GM23338 (cell line): ENCODE measurements around the gene PASK. TPM values are rescaled to one million over a fixed set of nuclear protein-coding genes. Genes with fewer than 3 reads are reported as not detected.

Experiments
- ATAC-seq: fragments of 200-7000 bp; cut with Tn5 transposase; 3 replicates; pipeline ENCODE4 v1.9.1; 2020
- DNase-seq: peaks from one replicate; pipeline ENCODE4 v3.0.0-alpha.2; 2015; ENCODE audit warnings: low spot score
- H2AFZ ChIP-seq: fragments of 200-600 bp; sonication (generic); 2 replicates; pipeline ENCODE4 v1.8.0; 2016; ENCODE audit warnings: antibody characterized with exemption, mild to moderate bottlenecking, moderate library complexity
- H3F3A ChIP-seq: fragments of 200-600 bp; sonication (generic); replicated peaks from 2 replicates; pipeline ENCODE4 v1.8.0; 2017; ENCODE audit warnings: antibody characterized with exemption, mixed run types, low read depth
- H3K27ac ChIP-seq: fragments of 200-600 bp; sonication (generic); 2 replicates; pipeline ENCODE4 v1.6.1; 2016; ENCODE audit warnings: low read depth
- H3K27me3 ChIP-seq: fragments of 200-600 bp; sonication (generic); 2 replicates; pipeline ENCODE4 v1.8.0; 2016; ENCODE audit warnings: mild to moderate bottlenecking, mixed run types, moderate library complexity; ENCODE audit not compliant: insufficient read depth
- H3K36me3 ChIP-seq: fragments of 200-600 bp; sonication (generic); 2 replicates; pipeline ENCODE4 v1.8.0; 2016; ENCODE audit warnings: mild to moderate bottlenecking; ENCODE audit not compliant: insufficient read depth
- H3K4me1 ChIP-seq: fragments of 200-600 bp; sonication (generic); 2 replicates; pipeline ENCODE4 v1.8.0; 2016; ENCODE audit warnings: mild to moderate bottlenecking, moderate library complexity; ENCODE audit not compliant: insufficient read depth
- H3K4me2 ChIP-seq: fragments of 200-600 bp; sonication (generic); 2 replicates; pipeline ENCODE4 v1.7.1; 2017; ENCODE audit warnings: mixed run types
- H3K4me3 ChIP-seq: fragments of 200-600 bp; sonication (generic); 2 replicates; pipeline ENCODE4 v1.6.1; 2016; ENCODE audit warnings: mixed run types
- H3K79me2 ChIP-seq: fragments of 200-600 bp; sonication (generic); replicated peaks from 2 replicates; pipeline ENCODE4 v1.8.0; 2017; ENCODE audit warnings: mild to moderate bottlenecking; ENCODE audit not compliant: insufficient read depth
- H3K9me2 ChIP-seq: fragments of 200-600 bp; sonication (generic); 2 replicates; pipeline ENCODE4 v1.8.0; 2017; ENCODE audit not compliant: insufficient read depth
- H4K20me1 ChIP-seq: fragments of 200-600 bp; sonication (generic); replicated peaks from 2 replicates; pipeline ENCODE4 v1.8.0; 2017; ENCODE audit warnings: mild to moderate bottlenecking; ENCODE audit not compliant: insufficient read depth
- H3K27ac Mint-ChIP-seq: 2 replicates; pipeline ENCODE4 v1.8.0; 2020; ENCODE audit warnings: inconsistent platforms, mild to moderate bottlenecking, moderate library complexity, mixed read lengths
- H3K27me3 Mint-ChIP-seq: 3 replicates; pipeline ENCODE4 v1.8.0; 2022; ENCODE audit warnings: low read depth, mild to moderate bottlenecking, moderate library complexity, mixed read lengths, inconsistent platforms; ENCODE audit not compliant: insufficient read depth, poor library complexity
- H3K36me3 Mint-ChIP-seq: 3 replicates; pipeline ENCODE4 v1.8.0; 2021; ENCODE audit warnings: low read depth, mild to moderate bottlenecking, inconsistent platforms, moderate library complexity, mixed read lengths
- H3K4me1 Mint-ChIP-seq: 3 replicates; pipeline ENCODE4 v1.8.0; 2020; ENCODE audit warnings: mild to moderate bottlenecking, inconsistent platforms, mixed read lengths
- H3K4me3 Mint-ChIP-seq: 3 replicates; pipeline ENCODE4 v1.8.0; 2021; ENCODE audit warnings: moderate library complexity, mild to moderate bottlenecking, inconsistent platforms, mixed read lengths
- H3K9me3 Mint-ChIP-seq: 3 replicates; pipeline ENCODE4 v1.8.0; 2020; ENCODE audit warnings: moderate library complexity, mild to moderate bottlenecking, inconsistent platforms, mixed read lengths
- CREB1 ChIP-seq: fragments of 250-450 bp; sonication (Bioruptor Pico); IDR thresholded peaks from 2 replicates; pipeline ENCODE4 v1.5.0; 2020; ENCODE audit warnings: low read depth, mild to moderate bottlenecking, moderate library complexity
- EZH2 ChIP-seq: fragments of 200-600 bp; sonication (generic); IDR thresholded peaks from one replicate; pipeline ENCODE4 v1.8.0; 2017; ENCODE audit warnings: antibody characterized with exemption, mild to moderate bottlenecking, low read depth; ENCODE audit not compliant: unreplicated experiment
- EZH2phosphoT487 ChIP-seq: fragments of 200-600 bp; sonication (generic); IDR thresholded peaks from one replicate; pipeline ENCODE4 v1.8.1; 2018; ENCODE audit warnings: antibody characterized with exemption; ENCODE audit not compliant: unreplicated experiment
- JUNB ChIP-seq: IDR thresholded peaks from one replicate; pipeline ENCODE4 v1.6.1; 2016; ENCODE audit warnings: antibody characterized with exemption; ENCODE audit not compliant: unreplicated experiment
- NANOG ChIP-seq: IDR thresholded peaks from 2 replicates; pipeline ENCODE4 v1.6.1; 2016; ENCODE audit warnings: antibody characterized with exemption, borderline replicate concordance
- REST ChIP-seq: IDR thresholded peaks from one replicate; pipeline ENCODE4 v1.6.1; 2018; ENCODE audit warnings: antibody characterized with exemption; ENCODE audit not compliant: unreplicated experiment
- STAT1 ChIP-seq: IDR thresholded peaks from one replicate; pipeline ENCODE4 v1.6.1; 2016; ENCODE audit warnings: antibody characterized with exemption; ENCODE audit not compliant: unreplicated experiment
- ZNF331 ChIP-seq: fragments of 250-450 bp; sonication (Bioruptor Pico); IDR thresholded peaks from 2 replicates; pipeline ENCODE4 v1.5.0; 2020; ENCODE audit warnings: low read depth, mild to moderate bottlenecking, moderate library complexity
- polyA plus RNA-seq: library from polyadenylated mRNA; unstranded; fragments of >200 nt; fragmentation: Nextera tagmentation; extraction: Ambion mirVana; gene quantifications from 2 replicates; pipeline ENCODE4 v1.2.1, GENCODE V29; 2016
- total RNA-seq: library from RNA; depleted of rRNA; stranded (reverse); fragments of >200 nt; shearing (Covaris generic); gene quantifications from 2 replicates; pipeline ENCODE4 v1.2.3, GENCODE V29; 2014
- TF ChIP-seq, protein P1 (sequence below): fragments of 250-450 bp; sonication (Bioruptor Pico); IDR thresholded peaks from 2 replicates; pipeline ENCODE4 v1.5.0; 2020; ENCODE audit warnings: mild to moderate bottlenecking, moderate library complexity
- TF ChIP-seq, protein P2 (sequence below), 2 experiments: fragments of 200-600 bp in 1 of 2; sonication (generic) in 1 of 2; conservative IDR thresholded peaks; 2 replicates each; pipeline versions ENCODE4 v1.5.1 to v1.6.1; 2016 to 2017; ENCODE audit warnings: antibody characterized with exemption in 2 of 2, low read depth in 2 of 2, mild to moderate bottlenecking in 2 of 2, moderate library complexity in 1 of 2

Gene PASK
- total and polyA plus RNA-seq, 2 experiments from 2014 or later = 12.5 to 38.4 TPM

DNA sequence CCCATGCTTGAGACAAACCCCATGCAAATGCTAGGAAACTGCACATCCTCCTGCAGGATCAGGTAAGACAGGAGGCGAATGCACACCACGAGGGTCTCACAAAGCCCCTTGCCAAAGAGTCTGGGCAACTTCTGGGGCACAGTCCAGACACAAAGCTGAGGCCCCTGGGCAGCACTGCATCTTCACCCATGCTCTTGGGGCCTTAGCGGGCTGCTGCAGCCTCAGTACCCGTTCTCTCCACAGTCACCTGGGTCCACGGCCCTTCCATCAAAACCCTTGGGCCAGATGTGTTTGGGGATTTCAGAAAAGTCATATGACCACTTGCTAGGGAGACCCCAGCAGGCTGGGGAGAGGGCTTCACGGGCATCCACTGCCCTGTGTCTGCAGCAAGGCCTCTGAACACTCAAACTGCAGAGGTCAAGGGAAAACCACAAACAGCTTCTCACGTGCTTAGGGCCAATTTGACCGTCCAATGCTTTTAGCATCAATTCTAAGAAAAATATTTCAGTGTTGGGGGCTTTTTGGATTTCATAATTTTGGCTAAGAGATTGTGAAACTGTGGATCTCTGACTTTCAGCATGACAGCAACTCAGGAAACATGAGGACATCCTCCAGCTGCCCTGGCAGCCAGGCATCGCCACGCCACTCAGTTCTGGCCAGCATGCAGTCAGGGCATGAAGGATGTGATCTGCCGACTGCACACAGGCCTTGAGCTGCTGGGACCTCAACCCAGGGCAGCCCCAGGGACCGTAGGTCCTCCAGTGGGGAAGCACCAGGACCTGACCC, 20.0 kb downstream of the PASK start (continued):
- TF ChIP-seq, protein P1, sequence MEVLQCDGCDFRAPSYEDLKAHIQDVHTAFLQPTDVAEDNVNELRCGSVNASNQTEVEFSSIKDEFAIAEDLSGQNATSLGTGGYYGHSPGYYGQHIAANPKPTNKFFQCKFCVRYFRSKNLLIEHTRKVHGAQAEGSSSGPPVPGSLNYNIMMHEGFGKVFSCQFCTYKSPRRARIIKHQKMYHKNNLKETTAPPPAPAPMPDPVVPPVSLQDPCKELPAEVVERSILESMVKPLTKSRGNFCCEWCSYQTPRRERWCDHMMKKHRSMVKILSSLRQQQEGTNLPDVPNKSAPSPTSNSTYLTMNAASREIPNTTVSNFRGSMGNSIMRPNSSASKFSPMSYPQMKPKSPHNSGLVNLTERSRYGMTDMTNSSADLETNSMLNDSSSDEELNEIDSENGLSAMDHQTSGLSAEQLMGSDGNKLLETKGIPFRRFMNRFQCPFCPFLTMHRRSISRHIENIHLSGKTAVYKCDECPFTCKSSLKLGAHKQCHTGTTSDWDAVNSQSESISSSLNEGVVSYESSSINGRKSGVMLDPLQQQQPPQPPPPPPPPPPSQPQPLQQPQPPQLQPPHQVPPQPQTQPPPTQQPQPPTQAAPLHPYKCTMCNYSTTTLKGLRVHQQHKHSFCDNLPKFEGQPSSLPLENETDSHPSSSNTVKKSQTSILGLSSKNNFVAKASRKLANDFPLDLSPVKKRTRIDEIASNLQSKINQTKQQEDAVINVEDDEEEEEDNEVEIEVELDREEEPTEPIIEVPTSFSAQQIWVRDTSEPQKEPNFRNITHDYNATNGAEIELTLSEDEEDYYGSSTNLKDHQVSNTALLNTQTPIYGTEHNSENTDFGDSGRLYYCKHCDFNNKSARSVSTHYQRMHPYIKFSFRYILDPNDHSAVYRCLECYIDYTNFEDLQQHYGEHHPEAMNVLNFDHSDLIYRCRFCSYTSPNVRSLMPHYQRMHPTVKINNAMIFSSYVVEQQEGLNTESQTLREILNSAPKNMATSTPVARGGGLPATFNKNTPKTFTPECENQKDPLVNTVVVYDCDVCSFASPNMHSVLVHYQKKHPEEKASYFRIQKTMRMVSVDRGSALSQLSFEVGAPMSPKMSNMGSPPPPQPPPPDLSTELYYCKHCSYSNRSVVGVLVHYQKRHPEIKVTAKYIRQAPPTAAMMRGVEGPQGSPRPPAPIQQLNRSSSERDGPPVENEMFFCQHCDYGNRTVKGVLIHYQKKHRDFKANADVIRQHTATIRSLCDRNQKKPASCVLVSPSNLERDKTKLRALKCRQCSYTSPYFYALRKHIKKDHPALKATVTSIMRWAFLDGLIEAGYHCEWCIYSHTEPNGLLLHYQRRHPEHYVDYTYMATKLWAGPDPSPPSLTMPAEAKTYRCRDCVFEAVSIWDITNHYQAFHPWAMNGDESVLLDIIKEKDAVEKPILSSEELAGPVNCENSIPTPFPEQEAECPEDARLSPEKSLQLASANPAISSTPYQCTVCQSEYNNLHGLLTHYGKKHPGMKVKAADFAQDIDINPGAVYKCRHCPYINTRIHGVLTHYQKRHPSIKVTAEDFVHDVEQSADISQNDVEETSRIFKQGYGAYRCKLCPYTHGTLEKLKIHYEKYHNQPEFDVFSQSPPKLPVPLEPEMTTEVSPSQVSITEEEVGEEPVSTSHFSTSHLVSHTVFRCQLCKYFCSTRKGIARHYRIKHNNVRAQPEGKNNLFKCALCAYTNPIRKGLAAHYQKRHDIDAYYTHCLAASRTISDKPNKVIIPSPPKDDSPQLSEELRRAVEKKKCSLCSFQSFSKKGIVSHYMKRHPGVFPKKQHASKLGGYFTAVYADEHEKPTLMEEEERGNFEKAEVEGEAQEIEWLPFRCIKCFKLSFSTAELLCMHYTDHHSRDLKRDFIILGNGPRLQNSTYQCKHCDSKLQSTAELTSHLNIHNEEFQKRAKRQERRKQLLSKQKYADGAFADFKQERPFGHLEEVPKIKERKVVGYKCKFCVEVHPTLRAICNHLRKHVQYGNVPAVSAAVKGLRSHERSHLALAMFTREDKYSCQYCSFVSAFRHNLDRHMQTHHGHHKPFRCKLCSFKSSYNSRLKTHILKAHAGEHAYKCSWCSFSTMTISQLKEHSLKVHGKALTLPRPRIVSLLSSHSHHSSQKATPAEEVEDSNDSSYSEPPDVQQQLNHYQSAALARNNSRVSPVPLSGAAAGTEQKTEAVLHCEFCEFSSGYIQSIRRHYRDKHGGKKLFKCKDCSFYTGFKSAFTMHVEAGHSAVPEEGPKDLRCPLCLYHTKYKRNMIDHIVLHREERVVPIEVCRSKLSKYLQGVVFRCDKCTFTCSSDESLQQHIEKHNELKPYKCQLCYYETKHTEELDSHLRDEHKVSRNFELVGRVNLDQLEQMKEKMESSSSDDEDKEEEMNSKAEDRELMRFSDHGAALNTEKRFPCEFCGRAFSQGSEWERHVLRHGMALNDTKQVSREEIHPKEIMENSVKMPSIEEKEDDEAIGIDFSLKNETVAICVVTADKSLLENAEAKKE (CRISPR knock-in tag) = no peak
- TF ChIP-seq ZNF331 (CRISPR knock-in tag) (no peak), CREB1 (CRISPR knock-in tag) (no peak), EZH2phosphoT487 (no peak)
- TF ChIP-seq, protein P2, sequence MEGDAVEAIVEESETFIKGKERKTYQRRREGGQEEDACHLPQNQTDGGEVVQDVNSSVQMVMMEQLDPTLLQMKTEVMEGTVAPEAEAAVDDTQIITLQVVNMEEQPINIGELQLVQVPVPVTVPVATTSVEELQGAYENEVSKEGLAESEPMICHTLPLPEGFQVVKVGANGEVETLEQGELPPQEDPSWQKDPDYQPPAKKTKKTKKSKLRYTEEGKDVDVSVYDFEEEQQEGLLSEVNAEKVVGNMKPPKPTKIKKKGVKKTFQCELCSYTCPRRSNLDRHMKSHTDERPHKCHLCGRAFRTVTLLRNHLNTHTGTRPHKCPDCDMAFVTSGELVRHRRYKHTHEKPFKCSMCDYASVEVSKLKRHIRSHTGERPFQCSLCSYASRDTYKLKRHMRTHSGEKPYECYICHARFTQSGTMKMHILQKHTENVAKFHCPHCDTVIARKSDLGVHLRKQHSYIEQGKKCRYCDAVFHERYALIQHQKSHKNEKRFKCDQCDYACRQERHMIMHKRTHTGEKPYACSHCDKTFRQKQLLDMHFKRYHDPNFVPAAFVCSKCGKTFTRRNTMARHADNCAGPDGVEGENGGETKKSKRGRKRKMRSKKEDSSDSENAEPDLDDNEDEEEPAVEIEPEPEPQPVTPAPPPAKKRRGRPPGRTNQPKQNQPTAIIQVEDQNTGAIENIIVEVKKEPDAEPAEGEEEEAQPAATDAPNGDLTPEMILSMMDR (conservative IDR thresholded peaks at IDR 0.05; ENCODE audit: low read depth in 2 of 2) = no peak

DNA sequence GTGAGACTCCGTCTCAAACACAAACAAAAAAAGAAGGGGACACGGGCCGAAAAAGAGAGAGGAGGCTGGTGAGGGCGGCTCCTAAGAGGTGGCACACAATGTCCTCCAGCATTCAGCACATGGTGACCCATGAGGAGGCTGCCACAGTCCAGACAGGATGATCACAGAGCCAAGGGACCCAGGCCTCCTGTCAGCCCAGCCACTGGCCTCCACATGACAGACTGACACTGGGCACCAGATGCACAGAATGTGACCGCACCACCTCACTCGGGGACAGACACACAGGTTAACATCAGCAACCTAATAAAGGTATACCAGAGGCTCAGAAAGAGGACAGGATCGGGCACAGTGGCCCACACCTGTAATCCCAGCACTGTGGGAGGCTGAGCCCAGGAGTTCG, 21.0 kb downstream of the PASK start:
- Histone ChIP-seq H3K4me1 (no peaks in the 10 kb centered on the region), H3F3A (no peaks in the 10 kb centered on the region), H2AFZ (no peak overlapping the region), H3K9me2 (no peaks in the 10 kb centered on the region), H3K36me3 (0 out of 2 replicates have a peak, but pooled peaks cover 4% of the 10 kb centered on the region), H3K27ac (no peak overlapping the region), H3K79me2 (no peaks in the 10 kb centered on the region), H4K20me1 (no peaks in the 10 kb centered on the region), H3K27me3 (no peaks in the 10 kb centered on the region), H3K4me2 (no peak overlapping the region), H3K4me3 (no peak overlapping the region)
- DNase-seq = no peak
- Mint-ChIP-seq H3K27ac (no peak overlapping the region), H3K4me1 (no peaks in the 10 kb centered on the region), H3K36me3 (peaks cover 23% of the 10 kb centered on the region), H3K27me3 (no peaks in the 10 kb centered on the region), H3K9me3 (no peaks in the 10 kb centered on the region), H3K4me3 (no peak overlapping the region)
- ATAC-seq = no peak
- TF ChIP-seq CREB1 (CRISPR knock-in tag) = no peak
- TF ChIP-seq ZNF331 (CRISPR knock-in tag) = no peak
- no peak for TF ChIP-seq JUNB
- TF ChIP-seq EZH2 = no peak
- TF ChIP-seq REST = no peak
- TF ChIP-seq STAT1 = no peak
- TF ChIP-seq NANOG = no peak
- TF ChIP-seq, protein P2 (conservative IDR thresholded peaks at IDR 0.05; ENCODE audit: low read depth in 2 of 2) = no peak
